DMS53 (cell line): ENCODE data around the gene LRIT2.

Source experiments
- DNase-seq: peaks from one replicate; lab custom pipeline; 2025; lab: John Stamatoyannopoulos, UW

LRIT2 gene, protein sequence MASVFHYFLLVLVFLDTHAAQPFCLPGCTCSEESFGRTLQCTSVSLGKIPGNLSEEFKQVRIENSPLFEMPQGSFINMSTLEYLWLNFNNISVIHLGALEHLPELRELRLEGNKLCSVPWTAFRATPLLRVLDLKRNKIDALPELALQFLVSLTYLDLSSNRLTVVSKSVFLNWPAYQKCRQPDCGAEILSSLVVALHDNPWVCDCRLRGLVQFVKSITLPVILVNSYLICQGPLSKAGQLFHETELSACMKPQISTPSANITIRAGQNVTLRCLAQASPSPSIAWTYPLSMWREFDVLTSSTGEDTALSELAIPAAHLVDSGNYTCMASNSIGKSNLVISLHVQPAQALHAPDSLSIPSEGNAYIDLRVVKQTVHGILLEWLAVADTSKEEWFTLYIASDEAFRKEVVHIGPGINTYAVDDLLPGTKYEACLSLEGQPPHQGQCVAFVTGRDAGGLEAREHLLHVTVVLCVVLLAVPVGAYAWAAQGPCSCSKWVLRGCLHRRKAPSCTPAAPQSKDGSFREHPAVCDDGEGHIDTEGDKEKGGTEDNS

DNA sequence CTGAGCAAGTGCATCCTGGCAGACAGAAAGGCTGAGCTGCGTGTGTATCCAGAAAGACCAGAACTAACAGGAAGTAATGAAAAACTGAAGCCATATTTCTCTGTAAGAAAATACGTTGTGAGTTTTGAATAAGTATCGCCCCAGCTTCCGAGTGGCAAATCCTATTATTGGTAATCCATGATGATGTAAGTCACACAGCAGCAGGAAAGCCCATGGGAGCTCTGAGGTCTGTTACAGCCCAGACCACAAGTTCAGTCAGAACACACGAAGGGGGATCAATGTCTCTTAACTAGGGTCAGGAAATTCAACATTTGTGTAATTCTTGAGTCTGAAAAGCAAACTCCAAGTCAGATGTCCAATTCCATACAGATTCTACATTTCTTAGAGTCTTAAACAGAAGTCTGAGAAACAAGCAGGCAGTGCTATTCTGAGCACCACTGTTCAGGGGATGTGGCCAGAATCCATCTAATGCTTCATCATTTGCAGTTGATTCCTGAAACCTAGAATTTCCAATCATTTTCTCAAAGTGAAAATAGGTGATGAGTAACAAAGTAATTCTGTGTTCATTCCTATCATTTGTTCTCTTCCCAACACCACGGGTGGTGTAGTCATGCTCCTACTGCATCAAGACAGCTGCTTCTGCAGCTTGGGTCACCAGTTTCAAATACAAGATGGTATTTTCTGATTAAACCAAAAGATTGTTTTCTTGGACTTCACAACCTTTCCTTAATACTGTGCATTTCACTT is at the start of gene LRIT2:
Gene LRIT2, minus strand, starts transcription at position 118 of the 747 bp plus-strand sequence. Its CDS starts 24 bp downstream, at position 94.
- no peak for DNase-seq

DNA sequence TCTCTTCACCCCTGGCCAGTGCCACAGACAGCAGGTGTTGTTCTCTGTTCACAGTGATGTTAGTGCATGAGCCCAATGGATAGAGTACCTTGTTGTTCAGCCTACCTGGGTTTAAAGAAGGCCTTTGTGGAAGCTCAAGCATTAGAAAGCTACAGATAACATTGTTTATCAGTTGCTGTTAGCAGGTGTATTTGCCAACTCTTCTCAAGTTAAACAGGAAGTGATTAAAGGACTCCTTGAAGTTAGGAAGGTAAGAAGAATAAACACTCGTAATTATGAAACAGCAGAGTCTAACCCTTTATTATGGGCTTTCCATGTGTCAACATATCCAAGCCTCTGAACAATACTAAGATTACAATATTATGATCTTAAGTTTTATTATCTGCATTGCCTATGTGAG is 45.4 kb upstream of the LRIT2 start:
- DNase-seq = peak; percentile 98

DNA sequence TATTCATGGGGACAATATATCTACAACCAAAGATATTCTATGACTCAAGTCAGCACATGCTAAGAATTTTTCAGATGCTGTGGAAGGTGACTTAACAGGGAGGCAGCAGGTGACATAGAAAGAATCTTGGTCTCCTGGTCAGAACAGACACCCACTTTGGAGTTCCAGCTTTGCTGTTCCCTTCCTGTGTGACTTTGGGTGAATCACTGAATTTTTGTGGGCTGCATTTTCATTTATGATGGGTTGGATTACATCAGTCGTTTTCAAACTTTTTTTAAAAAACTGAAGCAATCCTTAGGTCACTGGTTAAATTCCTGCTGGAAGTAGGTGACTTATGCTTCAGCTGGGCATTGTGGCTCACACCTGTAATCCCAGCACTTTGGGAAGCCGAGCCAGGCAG is 44.4 kb upstream of the LRIT2 start:
- peak; percentile 62 for DNase-seq

DNA sequence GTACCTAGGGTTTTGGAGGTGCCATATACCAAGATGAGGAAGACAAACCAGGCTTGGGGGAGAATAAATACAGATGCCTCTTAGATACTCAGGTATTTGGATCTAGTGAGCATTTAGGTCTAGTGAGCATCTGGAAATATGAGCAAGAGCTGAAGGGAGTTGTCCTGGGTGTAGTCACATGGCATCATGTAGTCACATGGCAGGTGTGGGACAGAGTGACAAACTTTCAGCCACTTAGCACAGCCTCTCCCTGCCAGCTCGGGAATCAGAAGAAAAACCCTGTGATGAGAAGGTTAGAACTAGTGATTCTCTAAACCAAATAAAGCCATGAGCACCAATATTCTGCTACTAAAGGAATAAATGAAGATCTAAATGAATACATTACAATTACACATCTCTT is 43.8 kb upstream of the LRIT2 start:
- peak; percentile 47 for DNase-seq

DNA sequence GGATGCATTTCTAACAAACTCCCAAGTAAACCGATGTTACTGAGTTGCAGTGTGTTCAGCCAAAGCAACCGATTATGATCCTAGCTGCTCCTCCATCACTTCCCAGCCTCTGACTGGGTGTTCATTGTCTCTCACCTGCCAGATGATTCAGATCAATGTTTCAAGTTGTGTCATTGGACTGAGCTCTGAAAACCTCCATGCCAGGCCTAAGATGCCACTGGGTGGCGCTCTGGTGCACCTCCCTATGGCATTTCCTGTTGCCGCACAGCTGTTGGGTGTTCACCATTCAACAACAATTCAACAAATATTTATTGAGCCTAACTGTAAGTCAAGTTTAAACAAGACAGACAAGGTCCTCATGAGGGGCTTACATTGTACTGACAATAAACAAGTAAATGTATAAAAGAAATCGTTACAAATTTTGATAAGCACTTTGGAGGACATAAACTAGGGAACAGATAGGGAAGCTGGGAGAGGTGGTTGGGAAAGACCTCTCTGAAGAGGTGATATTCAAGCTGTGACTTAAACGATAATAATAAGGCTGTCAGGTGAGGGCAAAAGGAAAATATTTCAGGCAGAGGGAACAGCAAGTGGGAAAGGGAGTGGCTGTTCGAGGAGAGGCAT is 42.3 kb upstream of the LRIT2 start:
- DNase-seq = peak; percentile 95

DNA sequence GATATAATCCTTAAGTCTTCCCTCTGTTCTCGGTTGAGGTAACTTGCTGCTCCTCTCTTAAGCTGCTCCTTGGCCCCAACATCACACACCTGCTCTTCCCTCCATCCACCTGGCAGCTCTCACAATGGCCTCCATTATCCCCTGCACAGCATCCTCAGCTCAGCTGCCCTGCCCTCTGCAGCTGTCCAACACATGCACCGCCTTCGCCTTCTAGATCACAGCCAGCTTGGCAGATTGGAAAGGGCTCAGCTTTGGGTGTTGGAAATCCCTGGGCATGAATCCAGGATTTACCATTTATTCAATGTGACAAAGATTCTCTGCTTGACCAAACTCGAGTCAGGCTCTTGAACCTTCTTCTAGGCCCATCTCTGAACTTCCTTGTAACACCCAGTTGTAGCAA is 40.1 kb upstream of the LRIT2 start:
- peak; percentile 72 for DNase-seq

DNA sequence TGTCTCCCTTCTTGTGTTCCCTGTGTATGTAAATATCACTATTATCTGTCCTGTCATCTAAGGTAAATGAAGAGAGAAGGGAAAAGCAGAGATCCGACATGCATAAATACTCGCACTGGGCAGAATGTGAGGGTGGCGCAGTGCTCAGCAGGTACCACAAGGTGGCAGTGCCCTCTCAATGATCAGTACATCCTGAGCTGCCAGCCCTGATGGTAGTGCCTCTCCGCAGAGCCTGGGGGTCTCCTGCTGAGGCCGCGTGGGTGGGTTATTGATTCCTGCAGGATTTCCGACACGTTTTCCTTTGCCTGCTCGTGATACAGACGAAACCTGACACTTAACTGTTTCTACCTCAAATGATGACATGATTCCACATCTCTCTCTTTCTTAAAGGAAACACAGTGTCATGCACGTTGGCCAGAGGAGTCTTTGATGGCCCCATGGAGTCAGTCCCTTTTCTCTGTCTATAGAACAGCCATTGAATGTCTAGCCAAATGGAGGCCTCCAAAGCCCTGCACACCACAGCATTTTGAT is 39.3 kb upstream of the LRIT2 start:
- DNase-seq = peak; percentile 82

DNA sequence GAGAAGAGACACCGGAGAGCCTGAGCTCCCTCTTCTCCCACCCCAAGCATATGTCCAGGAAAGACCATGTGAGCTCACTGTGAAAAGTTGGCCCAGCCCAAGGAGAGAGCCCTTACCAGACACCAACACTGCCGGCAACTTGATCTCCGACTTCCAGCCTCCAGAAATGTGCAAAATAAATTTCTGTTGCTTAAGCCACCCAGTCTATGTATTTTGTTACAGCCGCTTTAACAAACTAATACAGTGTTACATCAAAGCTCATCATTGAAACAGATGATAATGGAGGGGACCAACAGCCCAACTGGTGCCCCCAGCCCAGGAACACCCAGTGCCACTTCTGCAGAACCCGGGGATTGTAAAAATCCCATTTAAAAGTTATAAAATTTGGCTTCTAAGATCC is 38.4 kb upstream of the LRIT2 start:
- no peak for DNase-seq

DNA sequence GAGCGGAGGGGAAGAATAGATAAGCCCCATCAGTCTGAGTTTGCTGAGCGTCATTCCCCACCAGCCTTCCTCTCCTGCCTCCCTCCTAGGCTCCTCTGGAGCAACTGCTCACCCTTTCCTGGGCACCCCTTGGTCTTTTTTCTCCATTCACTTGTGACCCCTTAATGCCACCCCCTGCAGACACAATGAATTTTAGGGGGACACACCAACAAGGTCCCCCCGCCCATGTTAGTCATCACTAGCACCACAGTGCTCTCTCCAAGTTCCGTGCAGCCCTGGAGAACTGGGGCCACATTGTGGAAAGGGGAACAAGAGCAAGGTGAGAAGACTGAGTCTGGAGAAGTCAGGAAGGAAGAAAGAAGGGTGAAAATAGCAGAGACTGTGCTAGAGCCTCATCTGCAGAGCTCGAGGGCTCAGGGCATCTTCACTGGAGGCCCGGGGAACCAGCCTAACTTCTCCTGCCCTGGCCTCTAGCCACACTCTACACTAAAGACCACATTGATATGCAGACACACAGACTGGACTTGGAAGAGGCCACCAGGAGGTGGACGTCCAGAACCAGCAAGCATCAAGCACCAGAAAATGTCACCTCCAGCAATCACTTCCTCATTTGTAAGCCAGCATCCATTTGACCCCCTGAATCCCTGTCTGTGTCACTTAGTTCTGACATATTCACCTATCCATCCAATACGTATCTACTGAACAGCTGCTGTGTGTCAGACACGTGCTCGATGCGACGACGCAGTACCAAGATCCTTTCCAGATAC is 37.0 kb upstream of the LRIT2 start:
- DNase-seq = no peak

DNA sequence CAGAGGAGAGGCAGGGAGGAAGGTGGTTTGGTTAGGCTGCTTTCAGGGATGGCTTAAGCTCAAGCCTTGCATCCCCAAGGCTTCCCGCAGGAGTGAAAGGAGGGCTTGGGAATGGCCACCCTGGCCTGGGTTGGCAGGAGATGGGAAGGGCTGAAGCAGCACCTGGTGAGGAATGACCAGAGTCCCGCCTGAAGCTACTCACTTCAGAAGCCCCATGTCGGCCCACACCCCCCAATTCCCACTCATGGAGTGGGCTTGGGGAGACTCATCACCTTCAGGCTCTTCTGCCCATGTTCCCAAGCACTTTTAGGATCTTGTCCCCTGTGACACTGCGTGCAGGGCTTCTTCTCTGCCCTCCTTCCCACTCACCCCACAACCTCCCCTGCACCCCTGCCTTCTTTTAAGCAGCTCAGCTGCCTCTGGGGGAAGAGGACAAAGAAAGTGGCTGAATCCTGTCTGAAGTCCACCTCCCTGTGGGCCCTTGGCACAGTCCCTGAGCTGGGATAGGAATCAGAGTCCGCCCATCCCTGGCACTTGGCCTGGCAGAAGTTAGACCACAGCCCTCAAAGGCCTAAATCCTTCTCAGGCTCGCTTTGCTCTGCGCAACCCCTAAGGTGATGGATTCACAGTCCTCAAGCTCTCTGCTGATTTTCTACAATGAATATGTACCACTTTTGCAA is 36.0 kb upstream of the LRIT2 start:
- DNase-seq = no peak

DNA sequence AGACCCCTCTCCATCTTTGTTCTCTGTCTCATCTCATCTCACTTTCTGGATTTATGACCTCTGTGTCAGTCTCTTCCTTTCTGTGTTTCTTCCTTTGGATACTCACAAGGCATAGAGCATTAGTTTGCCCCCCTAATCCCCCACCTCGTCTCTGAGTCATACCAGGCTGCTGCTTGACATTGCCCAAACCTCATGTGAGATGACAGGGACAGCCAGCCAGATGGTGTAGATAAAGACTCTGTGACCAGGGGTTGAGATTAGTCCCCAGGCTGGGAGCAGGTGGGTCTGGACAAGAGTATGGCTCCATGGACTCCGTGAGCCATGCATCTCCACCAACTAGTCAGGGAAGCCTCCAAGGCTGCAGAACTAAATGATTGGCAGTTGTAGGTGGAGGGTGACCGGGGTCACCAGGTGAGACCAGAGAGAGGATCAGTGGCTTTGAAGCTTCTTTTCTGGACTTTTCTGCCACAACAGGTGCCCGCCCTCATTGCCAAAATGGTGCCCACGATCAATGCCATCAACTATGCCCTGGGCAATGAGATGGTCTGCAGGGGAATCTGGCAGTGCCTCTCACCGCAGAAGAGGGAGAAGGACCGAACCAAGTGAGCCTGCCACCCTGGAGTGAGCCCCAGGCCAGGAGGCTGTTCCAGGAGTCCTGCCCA is 32.8 kb upstream of the LRIT2 start:
- no peak for DNase-seq

DNA sequence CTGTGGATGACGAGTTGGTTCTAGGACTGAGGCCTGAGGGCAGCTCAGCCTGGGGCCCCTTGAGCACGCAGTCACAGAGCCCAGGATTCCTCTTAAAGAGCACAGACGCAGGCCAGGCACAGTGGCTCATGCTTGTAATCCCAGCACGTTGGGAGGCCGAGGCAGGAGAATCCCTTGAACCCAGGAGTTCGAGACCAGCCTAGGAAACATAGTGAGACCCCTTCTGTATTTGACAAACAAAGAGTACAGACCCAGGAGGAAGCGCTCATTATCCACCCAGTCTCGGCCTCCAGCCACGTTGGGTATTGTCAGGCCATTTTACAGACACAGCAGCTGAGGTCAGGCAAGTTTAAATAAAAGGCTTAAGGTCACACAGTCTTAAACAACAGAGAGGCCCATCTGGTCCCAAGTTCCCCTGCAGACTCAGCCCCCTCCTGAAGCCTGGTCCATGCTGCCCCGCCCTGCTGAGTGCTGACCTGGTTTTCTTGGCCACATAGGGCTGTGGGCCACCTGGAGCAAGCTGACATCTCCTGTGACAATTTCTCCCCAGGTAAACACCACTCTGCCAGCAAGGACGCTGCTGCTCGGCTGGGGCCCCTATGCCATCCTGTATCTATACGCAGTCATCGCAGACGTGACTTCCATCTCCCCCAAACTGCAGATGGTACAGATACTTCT is 32.1 kb upstream of the LRIT2 start:
- no peak for DNase-seq

DNA sequence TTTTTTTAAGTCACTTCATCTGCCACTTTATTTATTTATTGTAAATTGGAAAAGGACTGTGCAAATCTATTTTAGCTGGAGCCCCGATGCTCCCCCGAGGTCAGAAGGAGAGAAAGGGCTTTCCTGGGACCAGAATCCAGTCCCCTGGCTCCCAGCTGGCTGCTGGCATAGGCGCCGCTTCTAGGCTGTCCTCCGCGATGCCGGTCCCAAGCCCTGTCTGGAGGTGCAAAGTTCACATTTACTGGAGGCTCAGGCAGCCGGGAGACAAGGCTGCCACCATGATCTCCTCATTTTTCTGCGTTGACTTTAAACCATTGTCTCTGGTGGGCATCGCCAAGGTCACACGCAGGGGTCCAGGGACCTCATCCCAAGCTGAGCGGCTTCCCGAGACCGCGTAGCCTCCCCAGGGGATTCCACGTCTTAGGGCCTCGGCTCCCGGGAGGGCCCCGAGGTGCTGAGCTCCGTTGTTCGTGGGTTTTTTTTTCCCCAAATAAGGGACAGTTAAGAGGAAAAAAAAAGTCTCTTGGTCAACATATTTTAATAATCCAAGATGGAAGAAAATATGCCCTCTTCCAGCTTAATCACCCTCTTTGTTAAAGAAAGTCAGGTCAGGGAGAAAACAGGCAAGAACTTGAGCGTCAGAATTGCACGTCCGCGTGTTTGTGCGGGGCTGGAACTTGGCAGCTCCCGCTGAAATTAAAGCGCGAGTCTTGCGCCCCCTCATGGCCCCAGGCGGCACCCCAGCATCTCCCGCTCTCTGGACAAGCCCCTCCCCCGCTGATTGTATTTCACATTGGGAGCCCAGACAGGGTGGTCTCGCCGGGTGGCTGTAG is 31.4 kb upstream of the LRIT2 start:
- peak; percentile 83 for DNase-seq

DNA sequence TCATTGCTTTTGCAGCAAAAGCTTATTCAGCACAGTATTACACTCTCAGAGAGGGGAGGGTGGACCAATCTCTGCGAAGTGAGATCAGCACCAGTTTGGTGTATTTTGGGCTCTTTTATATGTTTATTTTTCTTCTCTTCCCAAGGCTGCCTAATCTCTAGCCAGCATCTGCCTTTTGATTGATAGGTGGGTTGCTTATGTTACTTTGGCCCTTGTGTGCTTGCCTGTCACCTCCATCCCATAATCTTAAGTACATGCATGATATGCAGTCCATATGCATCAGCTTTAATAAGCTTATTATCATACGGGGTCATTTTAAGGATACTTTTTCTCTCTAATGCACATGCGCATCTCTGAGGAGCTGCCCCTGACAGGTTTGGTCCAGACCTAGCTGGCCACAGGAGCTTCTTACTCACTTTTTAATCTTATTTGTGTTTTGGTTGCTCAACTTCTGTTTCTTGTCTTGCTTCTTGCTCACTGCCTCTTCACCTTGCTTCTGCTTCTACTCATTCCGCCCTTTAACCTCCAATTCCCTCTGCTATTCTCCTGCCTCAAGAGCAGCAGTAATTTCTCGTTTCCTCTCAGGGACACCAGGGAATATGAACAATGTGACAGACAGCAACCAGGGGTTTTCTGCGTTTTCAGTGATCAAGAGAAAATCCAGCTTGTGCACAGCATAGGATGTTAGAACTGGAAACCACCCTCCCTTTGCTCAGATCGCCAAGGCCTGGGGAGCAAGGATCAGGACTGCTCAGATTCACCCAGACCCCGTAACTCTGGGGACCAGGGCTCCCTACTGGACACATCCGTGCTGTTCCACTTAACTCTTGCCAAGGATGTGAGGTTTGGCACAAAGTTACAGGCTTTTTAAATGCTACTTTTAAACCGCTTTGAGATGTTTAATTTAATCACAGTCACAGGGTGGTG is 29.5 kb upstream of the LRIT2 start:
- no peak for DNase-seq

DNA sequence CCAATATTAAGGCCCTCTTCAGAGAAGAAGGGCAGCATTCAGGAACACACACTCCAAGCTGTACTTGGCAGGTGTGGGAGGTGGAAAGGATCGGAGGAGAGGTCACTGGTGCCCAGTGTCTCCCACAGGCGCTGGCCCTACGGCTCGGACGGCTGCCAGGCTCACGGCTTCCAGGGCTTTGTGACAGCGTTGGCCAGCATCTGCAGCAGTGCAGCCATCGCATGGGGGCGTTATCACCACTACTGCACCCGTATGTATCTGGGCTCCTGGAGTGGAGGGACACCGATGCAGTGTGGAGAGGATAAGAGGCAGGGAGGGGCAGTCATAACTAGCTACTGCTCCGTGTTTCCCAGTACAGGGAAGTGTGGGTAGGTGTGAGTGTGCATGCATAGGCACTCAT is 23.4 kb upstream of the LRIT2 start:
- DNase-seq = no peak

DNA sequence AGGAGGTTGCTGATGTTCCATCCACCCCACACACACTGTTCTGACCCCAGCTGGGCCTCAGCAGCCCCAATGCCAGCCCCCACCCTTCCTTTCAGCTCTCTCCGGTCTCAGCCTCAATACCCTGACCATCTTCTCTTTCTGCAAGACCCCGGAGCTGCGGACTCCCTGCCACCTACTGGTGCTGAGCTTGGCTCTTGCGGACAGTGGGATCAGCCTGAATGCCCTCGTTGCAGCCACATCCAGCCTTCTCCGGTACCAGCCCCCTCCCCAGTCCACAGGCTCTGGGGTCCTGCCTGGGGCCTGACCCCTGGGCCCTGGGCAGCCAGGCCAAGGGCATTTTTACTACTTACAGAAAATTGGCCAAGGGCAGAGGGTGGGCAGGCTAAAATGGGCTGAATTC is 22.2 kb upstream of the LRIT2 start:
- no peak for DNase-seq

DNA sequence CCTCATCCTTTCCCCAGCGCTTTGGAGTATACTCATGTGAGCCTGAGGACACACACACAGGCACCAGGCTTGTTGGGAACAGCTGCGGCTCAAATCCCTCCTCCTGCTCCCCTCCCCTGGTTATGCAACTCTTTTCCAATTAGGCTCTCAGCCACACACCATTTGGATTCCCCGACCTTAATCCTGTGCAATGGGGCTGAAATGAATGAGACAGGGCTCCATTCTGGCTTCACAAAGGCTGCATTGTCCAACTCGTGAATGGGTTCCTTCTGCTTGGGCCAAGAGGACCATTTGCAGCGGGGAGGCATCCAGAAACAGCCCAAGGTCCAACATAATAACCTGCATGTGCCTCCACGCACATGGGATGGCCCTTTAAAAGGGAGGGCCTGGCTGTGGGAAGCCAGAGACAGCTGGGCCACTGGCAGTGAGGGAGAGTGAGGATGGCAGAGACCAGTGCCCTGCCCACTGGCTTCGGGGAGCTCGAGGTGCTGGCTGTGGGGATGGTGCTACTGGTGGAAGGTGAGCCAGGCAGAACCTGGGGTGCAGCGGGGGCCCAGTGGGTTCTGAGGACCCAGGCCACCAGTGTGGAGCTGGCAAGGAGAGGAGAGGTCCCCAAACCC is 19.4 kb upstream of the LRIT2 start, which contains the start of gene RGR:
Gene RGR, plus strand, starts transcription at position 403 of the 620 bp plus-strand sequence. Its CDS starts 38 bp downstream, at position 441.
- DNase-seq = no peak
